GM23338 (cell line): ENCODE data around the gene MED27. TPM values are rescaled to one million over a fixed set of nuclear protein-coding genes. Genes with fewer than 3 reads are reported as not detected.

Experiments
- ATAC-seq: fragments of 200-7000 bp; cut with Tn5 transposase; 3 replicates; pipeline ENCODE4 v1.9.1; 2020
- DNase-seq: peaks from one replicate; pipeline ENCODE4 v3.0.0-alpha.2; 2015; ENCODE audit warnings: low spot score
- H2AFZ ChIP-seq: fragments of 200-600 bp; sonication (generic); 2 replicates; pipeline ENCODE4 v1.8.0; 2016; ENCODE audit warnings: antibody characterized with exemption, mild to moderate bottlenecking, moderate library complexity
- H3F3A ChIP-seq: fragments of 200-600 bp; sonication (generic); replicated peaks from 2 replicates; pipeline ENCODE4 v1.8.0; 2017; ENCODE audit warnings: antibody characterized with exemption, mixed run types, low read depth
- H3K27ac ChIP-seq: fragments of 200-600 bp; sonication (generic); 2 replicates; pipeline ENCODE4 v1.6.1; 2016; ENCODE audit warnings: low read depth
- H3K27me3 ChIP-seq: fragments of 200-600 bp; sonication (generic); 2 replicates; pipeline ENCODE4 v1.8.0; 2016; ENCODE audit warnings: mild to moderate bottlenecking, mixed run types, moderate library complexity; ENCODE audit not compliant: insufficient read depth
- H3K36me3 ChIP-seq: fragments of 200-600 bp; sonication (generic); 2 replicates; pipeline ENCODE4 v1.8.0; 2016; ENCODE audit warnings: mild to moderate bottlenecking; ENCODE audit not compliant: insufficient read depth
- H3K4me1 ChIP-seq: fragments of 200-600 bp; sonication (generic); 2 replicates; pipeline ENCODE4 v1.8.0; 2016; ENCODE audit warnings: mild to moderate bottlenecking, moderate library complexity; ENCODE audit not compliant: insufficient read depth
- H3K4me2 ChIP-seq: fragments of 200-600 bp; sonication (generic); 2 replicates; pipeline ENCODE4 v1.7.1; 2017; ENCODE audit warnings: mixed run types
- H3K4me3 ChIP-seq: fragments of 200-600 bp; sonication (generic); 2 replicates; pipeline ENCODE4 v1.6.1; 2016; ENCODE audit warnings: mixed run types
- H3K79me2 ChIP-seq: fragments of 200-600 bp; sonication (generic); replicated peaks from 2 replicates; pipeline ENCODE4 v1.8.0; 2017; ENCODE audit warnings: mild to moderate bottlenecking; ENCODE audit not compliant: insufficient read depth
- H3K9me2 ChIP-seq: fragments of 200-600 bp; sonication (generic); 2 replicates; pipeline ENCODE4 v1.8.0; 2017; ENCODE audit not compliant: insufficient read depth
- H4K20me1 ChIP-seq: fragments of 200-600 bp; sonication (generic); replicated peaks from 2 replicates; pipeline ENCODE4 v1.8.0; 2017; ENCODE audit warnings: mild to moderate bottlenecking; ENCODE audit not compliant: insufficient read depth
- H3K27ac Mint-ChIP-seq: 2 replicates; pipeline ENCODE4 v1.8.0; 2020; ENCODE audit warnings: inconsistent platforms, mild to moderate bottlenecking, moderate library complexity, mixed read lengths
- H3K27me3 Mint-ChIP-seq: 3 replicates; pipeline ENCODE4 v1.8.0; 2022; ENCODE audit warnings: low read depth, mild to moderate bottlenecking, moderate library complexity, mixed read lengths, inconsistent platforms; ENCODE audit not compliant: insufficient read depth, poor library complexity
- H3K36me3 Mint-ChIP-seq: 3 replicates; pipeline ENCODE4 v1.8.0; 2021; ENCODE audit warnings: low read depth, mild to moderate bottlenecking, inconsistent platforms, moderate library complexity, mixed read lengths
- H3K4me1 Mint-ChIP-seq: 3 replicates; pipeline ENCODE4 v1.8.0; 2020; ENCODE audit warnings: mild to moderate bottlenecking, inconsistent platforms, mixed read lengths
- H3K4me3 Mint-ChIP-seq: 3 replicates; pipeline ENCODE4 v1.8.0; 2021; ENCODE audit warnings: moderate library complexity, mild to moderate bottlenecking, inconsistent platforms, mixed read lengths
- H3K9me3 Mint-ChIP-seq: 3 replicates; pipeline ENCODE4 v1.8.0; 2020; ENCODE audit warnings: moderate library complexity, mild to moderate bottlenecking, inconsistent platforms, mixed read lengths
- CREB1 ChIP-seq: fragments of 250-450 bp; sonication (Bioruptor Pico); IDR thresholded peaks from 2 replicates; pipeline ENCODE4 v1.5.0; 2020; ENCODE audit warnings: low read depth, mild to moderate bottlenecking, moderate library complexity
- CTCF ChIP-seq, 2 experiments: fragments of 200-600 bp in 1 of 2; sonication (generic) in 1 of 2; conservative IDR thresholded peaks; 2 replicates each; pipeline versions ENCODE4 v1.5.1 to v1.6.1; 2016 to 2017; ENCODE audit warnings: antibody characterized with exemption in 2 of 2, low read depth in 2 of 2, mild to moderate bottlenecking in 2 of 2, moderate library complexity in 1 of 2
- ETS1 ChIP-seq: IDR thresholded peaks from 2 replicates; pipeline ENCODE4 v1.6.1; 2016; ENCODE audit warnings: antibody characterized with exemption
- EZH2 ChIP-seq: fragments of 200-600 bp; sonication (generic); IDR thresholded peaks from one replicate; pipeline ENCODE4 v1.8.0; 2017; ENCODE audit warnings: antibody characterized with exemption, mild to moderate bottlenecking, low read depth; ENCODE audit not compliant: unreplicated experiment
- EZH2phosphoT487 ChIP-seq: fragments of 200-600 bp; sonication (generic); IDR thresholded peaks from one replicate; pipeline ENCODE4 v1.8.1; 2018; ENCODE audit warnings: antibody characterized with exemption; ENCODE audit not compliant: unreplicated experiment
- JUNB ChIP-seq: IDR thresholded peaks from one replicate; pipeline ENCODE4 v1.6.1; 2016; ENCODE audit warnings: antibody characterized with exemption; ENCODE audit not compliant: unreplicated experiment
- NANOG ChIP-seq: IDR thresholded peaks from 2 replicates; pipeline ENCODE4 v1.6.1; 2016; ENCODE audit warnings: antibody characterized with exemption, borderline replicate concordance
- POLR2AphosphoS5 ChIP-seq: IDR thresholded peaks from 2 replicates; pipeline ENCODE4 v1.6.1; 2016; ENCODE audit warnings: antibody characterized with exemption, low read depth
- STAT1 ChIP-seq: IDR thresholded peaks from one replicate; pipeline ENCODE4 v1.6.1; 2016; ENCODE audit warnings: antibody characterized with exemption; ENCODE audit not compliant: unreplicated experiment
- ZNF331 ChIP-seq: fragments of 250-450 bp; sonication (Bioruptor Pico); IDR thresholded peaks from 2 replicates; pipeline ENCODE4 v1.5.0; 2020; ENCODE audit warnings: low read depth, mild to moderate bottlenecking, moderate library complexity
- polyA plus RNA-seq: library from polyadenylated mRNA; unstranded; fragments of >200 nt; fragmentation: Nextera tagmentation; extraction: Ambion mirVana; gene quantifications from 2 replicates; pipeline ENCODE4 v1.2.1, GENCODE V29; 2016
- total RNA-seq: library from RNA; depleted of rRNA; stranded (reverse); fragments of >200 nt; shearing (Covaris generic); gene quantifications from 2 replicates; pipeline ENCODE4 v1.2.3, GENCODE V29; 2014

MED27 gene
- total and polyA plus RNA-seq, 2 experiments from 2014 or later = 30.6 to 35.0 TPM

GRCh38 chr9:131834721-131835120 is 244.9 kb downstream of the MED27 start:
- Histone ChIP-seq H3K4me3 (no peak overlapping the region), H3K4me2 (no peak overlapping the region), H3K79me2 (no peaks in the 10 kb centered on the region), H4K20me1 (no peaks in the 10 kb centered on the region), H3K27me3 (no peaks in the 10 kb centered on the region), H3K4me1 (peaks cover 7% of the 10 kb centered on the region; the same call in 1 of the 2 replicates), H2AFZ (peak overlapping the region; percentile 63; the same call in 1 of the 2 replicates), H3K9me2 (no peaks in the 10 kb centered on the region), H3F3A (no peaks in the 10 kb centered on the region), H3K27ac (no peak overlapping the region), H3K36me3 (no peaks in the 10 kb centered on the region)
- TF ChIP-seq POLR2AphosphoS5 (no peak), EZH2phosphoT487 (no peak), ZNF331 (CRISPR knock-in tag) (no peak), EZH2 (no peak), NANOG (no peak), CTCF (conservative IDR thresholded peaks at IDR 0.05; ENCODE audit: low read depth in 2 of 2) (no peak), ETS1 (no peak), CREB1 (CRISPR knock-in tag) (no peak), STAT1 (no peak)
- H3K4me1 Mint-ChIP-seq = peaks cover 13% of the 10 kb centered on the region
- H3K36me3 Mint-ChIP-seq = 0 out of 3 replicates have a peak, but pooled peaks cover 3% of the 10 kb centered on the region
- no peak for ATAC-seq
- peaks cover 9% of the 10 kb centered on the region for H3K9me3 Mint-ChIP-seq
- no peak for DNase-seq
- H3K4me3 Mint-ChIP-seq = no peak overlapping the region
- H3K27me3 Mint-ChIP-seq = peaks cover 8% of the 10 kb centered on the region
- no peak overlapping the region for H3K27ac Mint-ChIP-seq

- H3K9me2 ChIP-seq = no peaks in the 10 kb centered on the region
- H4K20me1 ChIP-seq = no peaks in the 10 kb centered on the region
- H3K36me3 Mint-ChIP-seq = 0 out of 3 replicates have a peak, but pooled peaks cover 3% of the 10 kb centered on the region
- H3K4me3 ChIP-seq = no peak overlapping the region
- H3K27me3 ChIP-seq = no peaks in the 10 kb centered on the region
- DNase-seq = no peak
- no peak for ATAC-seq
- H3K4me1 ChIP-seq = peaks cover 7% of the 10 kb centered on the region; the same call in 1 of the 2 replicates
- no peak overlapping the region for H3K4me3 Mint-ChIP-seq
- H3K27me3 Mint-ChIP-seq = peaks cover 8% of the 10 kb centered on the region
- H3K36me3 ChIP-seq = no peaks in the 10 kb centered on the region
- no peak overlapping the region for H3K4me2 ChIP-seq
- H3K4me1 Mint-ChIP-seq = peaks cover 10% of the 10 kb centered on the region
- no peak overlapping the region for H3K27ac Mint-ChIP-seq
- peaks cover 9% of the 10 kb centered on the region for H3K9me3 Mint-ChIP-seq
- H3K27ac ChIP-seq = no peak overlapping the region
- no peaks in the 10 kb centered on the region for H3F3A ChIP-seq
- no peaks in the 10 kb centered on the region for H3K79me2 ChIP-seq
- no peak overlapping the region for H2AFZ ChIP-seq
- TF ChIP-seq STAT1 (no peak), CTCF (conservative IDR thresholded peaks at IDR 0.05; ENCODE audit: low read depth in 2 of 2) (no peak), JUNB (no peak), POLR2AphosphoS5 (no peak), NANOG (no peak), ETS1 (no peak)
Observed at GRCh38 chr9:131833906-131834305, 245.8 kb downstream of the MED27 start.
